Neuron (in vitro differentiated cells): ENCODE measurements around the gene ITPR3.

Source experiments
- H2AFZ ChIP-seq: one replicate; pipeline ENCODE4 v1.6.1; 2013; ENCODE audit warnings: low read depth, mild to moderate bottlenecking, inconsistent platforms, low read length, moderate library complexity
- H3K27me3 ChIP-seq: one replicate; pipeline ENCODE4 v1.6.1; 2013; ENCODE audit warnings: low read length; ENCODE audit not compliant: insufficient read depth
- H3K36me3 ChIP-seq: one replicate; pipeline ENCODE4 v1.6.1; 2013; ENCODE audit warnings: low read length; ENCODE audit not compliant: insufficient read depth
- H3K4me1 ChIP-seq: one replicate; pipeline ENCODE4 v1.6.1; 2013; ENCODE audit warnings: low read length; ENCODE audit not compliant: insufficient read depth
- H3K4me3 ChIP-seq: 2 replicates; pipeline ENCODE4 v1.5.1; 2013; ENCODE audit warnings: mild to moderate bottlenecking, low read length, moderate library complexity
- H3K9me3 ChIP-seq: one replicate; pipeline ENCODE4 v1.6.1; 2013; ENCODE audit warnings: low read length

The ITPR3 gene

DNA sequence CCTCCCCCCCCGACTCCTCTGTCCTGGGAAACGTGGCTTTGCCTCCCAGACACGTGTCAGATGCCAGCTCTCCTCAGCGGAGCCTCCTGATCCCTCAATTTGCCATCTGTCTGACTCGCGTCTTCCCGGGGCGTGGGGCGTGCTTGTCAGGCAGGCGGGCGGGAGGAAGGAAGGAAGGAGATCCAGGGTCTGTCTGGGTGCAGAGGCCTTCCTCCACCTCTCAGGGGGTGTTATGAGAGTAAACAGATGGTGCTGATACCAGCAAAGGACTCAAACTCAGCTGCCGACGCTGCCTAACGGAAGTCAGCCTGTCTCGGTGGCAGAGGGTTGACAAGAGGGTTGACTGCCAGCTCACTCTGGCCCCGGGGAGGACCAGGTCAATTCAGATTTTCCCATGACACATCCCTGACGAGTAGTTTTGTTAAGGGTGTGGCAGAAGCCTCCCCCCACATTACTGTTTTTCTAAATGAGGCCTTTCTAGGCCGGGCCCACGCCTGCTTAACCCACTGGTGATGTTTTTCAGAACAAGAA is 73.3 kb downstream of the ITPR3 start:
- Histone ChIP-seq H3K9me3 (no peaks in the 10 kb centered on the region), H3K4me1 (no peaks in the 10 kb centered on the region), H3K4me3 (no peak overlapping the region), H2AFZ (no peak overlapping the region), H3K27me3 (no peaks in the 10 kb centered on the region), H3K36me3 (peaks cover 30% of the 10 kb centered on the region)

DNA sequence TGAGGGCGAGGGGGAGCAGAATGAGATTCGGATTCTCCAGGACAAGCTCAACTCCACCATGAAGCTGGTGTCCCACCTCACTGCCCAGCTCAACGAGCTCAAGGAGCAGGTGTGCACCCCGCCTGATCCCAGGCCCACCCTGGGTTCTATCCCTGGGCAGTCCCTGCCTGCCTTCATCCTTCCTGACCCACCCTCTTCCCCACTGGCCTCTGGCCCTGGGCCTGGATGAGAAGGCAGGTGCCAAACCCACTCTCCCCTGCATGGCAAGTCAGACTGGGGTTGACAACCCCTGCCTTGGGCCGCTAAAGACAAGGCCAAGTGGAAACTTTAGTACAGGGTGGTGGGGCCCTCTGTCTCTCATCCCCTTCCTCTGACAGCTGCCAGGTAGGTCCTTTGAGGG is 73.9 kb downstream of the ITPR3 start:
- no peak overlapping the region for H2AFZ ChIP-seq
- H3K4me1 ChIP-seq, result no peaks in the 10 kb centered on the region
- peaks cover 30% of the 10 kb centered on the region for H3K36me3 ChIP-seq
- H3K4me3 ChIP-seq, result no peak overlapping the region
- no peaks in the 10 kb centered on the region for H3K27me3 ChIP-seq
- no peaks in the 10 kb centered on the region for H3K9me3 ChIP-seq

- H3K4me1 ChIP-seq, result no peaks in the 10 kb centered on the region
- H3K36me3 ChIP-seq, result peaks cover 30% of the 10 kb centered on the region
- H2AFZ ChIP-seq, result no peak overlapping the region
- no peak overlapping the region for H3K4me3 ChIP-seq
- H3K9me3 ChIP-seq, result no peaks in the 10 kb centered on the region
- H3K27me3 ChIP-seq, result no peaks in the 10 kb centered on the region
Measured at GRCh38 chr6:33695451-33695887, 74.3 kb downstream of the ITPR3 start.

DNA sequence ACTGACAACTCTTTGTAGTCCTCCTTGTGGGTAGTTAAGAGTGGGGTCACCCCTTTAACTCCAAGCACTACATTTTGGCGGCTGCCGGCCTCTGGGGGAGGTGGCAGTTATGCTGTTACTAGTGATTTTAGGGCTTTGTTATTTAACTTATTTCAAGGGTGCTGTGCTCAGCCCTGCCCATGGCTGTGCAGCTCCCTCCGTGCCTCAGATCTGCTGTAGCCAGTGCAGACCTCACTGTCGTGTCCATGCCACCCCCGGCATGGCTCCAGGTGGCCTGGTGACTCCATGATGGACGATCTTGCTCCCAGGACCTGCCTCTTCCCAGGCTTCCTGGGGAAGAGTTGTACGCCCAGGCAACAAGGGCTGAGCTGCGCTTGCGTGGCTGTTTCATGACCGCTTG is 75.0 kb downstream of the ITPR3 start:
- no peak overlapping the region for H2AFZ ChIP-seq
- peaks cover 30% of the 10 kb centered on the region for H3K36me3 ChIP-seq
- H3K4me1 ChIP-seq, result no peaks in the 10 kb centered on the region
- H3K4me3 ChIP-seq, result no peak overlapping the region
- H3K9me3 ChIP-seq, result no peaks in the 10 kb centered on the region
- H3K27me3 ChIP-seq, result no peaks in the 10 kb centered on the region

GRCh38 chr6:33696548-33697518 is 75.7 kb downstream of the ITPR3 start:
- Histone ChIP-seq H3K9me3 (no peaks in the 10 kb centered on the region), H3K4me3 (no peak overlapping the region), H3K36me3 (peaks cover 34% of the 10 kb centered on the region), H3K4me1 (no peaks in the 10 kb centered on the region), H3K27me3 (no peaks in the 10 kb centered on the region), H2AFZ (no peak overlapping the region)

GRCh38 chr6:33697845-33698244 is 76.7 kb downstream of the ITPR3 start:
- Histone ChIP-seq H2AFZ (no peak overlapping the region), H3K4me3 (no peak overlapping the region), H3K9me3 (no peaks in the 10 kb centered on the region), H3K36me3 (peaks cover 34% of the 10 kb centered on the region), H3K4me1 (no peaks in the 10 kb centered on the region), H3K27me3 (no peaks in the 10 kb centered on the region)

DNA sequence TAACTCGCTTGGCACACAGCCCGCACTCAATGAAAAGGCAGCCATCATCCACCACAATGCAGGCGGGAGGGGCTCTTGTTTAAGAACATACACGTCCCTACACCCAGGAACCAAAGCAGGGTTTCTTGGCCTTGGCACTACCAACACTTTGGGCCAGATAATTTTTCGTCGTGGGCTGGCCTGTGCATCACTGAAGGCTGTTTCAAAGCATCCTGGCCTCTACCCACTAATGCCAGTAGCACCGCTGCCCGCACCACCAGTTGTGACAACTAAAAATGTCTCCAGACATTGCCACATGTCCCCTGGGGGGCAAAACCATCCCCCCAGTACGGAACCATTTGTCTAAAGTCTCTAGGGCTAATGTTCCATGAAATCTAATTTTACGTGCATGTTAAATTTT is 77.4 kb downstream of the ITPR3 start:
- Histone ChIP-seq H3K27me3 (no peaks in the 10 kb centered on the region), H3K4me1 (no peaks in the 10 kb centered on the region), H3K9me3 (no peaks in the 10 kb centered on the region), H3K36me3 (peaks cover 34% of the 10 kb centered on the region), H3K4me3 (no peak overlapping the region), H2AFZ (no peak overlapping the region)

- Histone ChIP-seq H3K4me3 (no peak overlapping the region), H3K36me3 (peaks cover 34% of the 10 kb centered on the region), H3K4me1 (no peaks in the 10 kb centered on the region), H3K9me3 (no peaks in the 10 kb centered on the region), H3K27me3 (no peaks in the 10 kb centered on the region), H2AFZ (no peak overlapping the region)
Measured at GRCh38 chr6:33699131-33699530, 78.0 kb downstream of the ITPR3 start.

DNA sequence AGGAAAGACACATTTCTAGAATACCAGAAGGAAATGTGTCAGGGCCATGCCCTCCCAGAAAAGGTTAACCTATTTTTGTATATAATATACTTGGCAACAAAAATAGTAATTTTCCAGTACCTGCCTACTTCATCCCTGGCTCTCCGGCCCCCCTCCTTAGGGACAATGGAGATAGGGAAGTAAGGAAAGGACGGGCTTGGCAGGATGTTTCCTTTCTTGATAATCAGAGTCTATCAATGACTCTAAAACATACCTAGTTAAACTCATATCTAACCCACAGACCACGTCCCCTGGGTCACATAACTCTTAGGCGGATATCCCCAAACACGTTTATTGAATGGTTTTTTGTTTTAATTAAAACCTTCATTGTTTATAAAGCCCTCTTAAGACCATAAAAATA is 78.6 kb downstream of the ITPR3 start:
- Histone ChIP-seq H3K36me3 (peaks cover 34% of the 10 kb centered on the region), H3K4me1 (no peaks in the 10 kb centered on the region), H3K9me3 (no peaks in the 10 kb centered on the region), H3K27me3 (no peaks in the 10 kb centered on the region), H3K4me3 (no peak overlapping the region), H2AFZ (no peak overlapping the region)

- no peaks in the 10 kb centered on the region for H3K4me1 ChIP-seq
- H3K36me3 ChIP-seq, result peaks cover 34% of the 10 kb centered on the region
- no peak overlapping the region for H3K4me3 ChIP-seq
- no peaks in the 10 kb centered on the region for H3K9me3 ChIP-seq
- H2AFZ ChIP-seq, result no peak overlapping the region
- H3K27me3 ChIP-seq, result no peaks in the 10 kb centered on the region
Measured at GRCh38 chr6:33700391-33701050, 79.4 kb downstream of the ITPR3 start.

DNA sequence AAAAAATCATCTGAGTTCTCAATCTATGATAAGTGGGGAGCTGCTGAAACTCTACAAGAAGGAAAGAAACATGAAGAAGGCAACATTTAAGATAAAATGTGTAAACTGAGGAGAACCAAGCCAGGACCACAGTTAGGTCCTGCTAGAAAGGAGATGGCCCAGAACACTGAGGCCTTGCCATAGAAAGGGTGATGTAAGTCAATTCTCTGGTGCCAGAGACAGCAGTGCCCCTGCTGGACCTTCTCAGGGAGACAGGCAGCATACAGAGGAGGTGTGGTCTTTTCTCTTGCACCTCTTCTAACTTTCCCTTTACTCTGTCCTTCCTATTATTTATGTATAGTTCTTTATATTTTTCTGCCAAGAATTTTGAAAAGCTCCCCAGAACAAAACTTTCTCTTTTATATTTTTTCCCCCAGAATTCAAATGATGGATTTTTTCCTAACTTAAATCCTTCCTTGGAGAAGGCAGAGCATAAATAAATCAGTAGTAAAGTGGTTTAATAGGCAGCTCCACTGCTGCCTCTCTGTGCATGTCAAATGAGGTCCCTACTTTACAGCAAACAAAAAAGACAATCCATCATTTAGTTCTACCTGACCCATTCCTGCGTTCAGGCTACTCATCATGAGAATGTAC is 81.3 kb downstream of the ITPR3 start:
- no peaks in the 10 kb centered on the region for H3K9me3 ChIP-seq
- H3K4me1 ChIP-seq, result no peaks in the 10 kb centered on the region
- no peak overlapping the region for H3K4me3 ChIP-seq
- no peaks in the 10 kb centered on the region for H3K27me3 ChIP-seq
- no peak overlapping the region for H2AFZ ChIP-seq
- peaks cover 22% of the 10 kb centered on the region for H3K36me3 ChIP-seq

- no peaks in the 10 kb centered on the region for H3K27me3 ChIP-seq
- no peaks in the 10 kb centered on the region for H3K9me3 ChIP-seq
- no peak overlapping the region for H3K4me3 ChIP-seq
- no peaks in the 10 kb centered on the region for H3K4me1 ChIP-seq
- peaks cover 12% of the 10 kb centered on the region for H3K36me3 ChIP-seq
- no peak overlapping the region for H2AFZ ChIP-seq
Measured at GRCh38 chr6:33704215-33705066, 83.3 kb downstream of the ITPR3 start.
